DND-41 (cell line): ENCODE data around the gene SAMSN1.
A peak's percentile ranks its signal among the peaks of the same experiment; 100 is the strongest.

ENCODE experiments used
- ATAC-seq: fragments of 200-7000 bp; cut with Tn5 transposase; 3 replicates; pipeline ENCODE4 v1.9.1; 2021; ENCODE audit warnings: low read depth; ENCODE audit not compliant: insufficient read depth
- DNase-seq: peaks from one replicate; pipeline ENCODE4 v3.0.0-alpha.2; 2020
- H2AFZ ChIP-seq: 2 replicates; pipeline ENCODE4 v1.6.0; 2012; ENCODE audit warnings: low read depth, low read length
- H3K27ac ChIP-seq: 2 replicates; pipeline ENCODE4 v1.5.1; 2012; ENCODE audit warnings: low read length, inconsistent platforms
- H3K27me3 ChIP-seq: fragments of 200-600 bp; sonication (generic); 2 replicates; pipeline ENCODE4 v1.6.0; 2012; ENCODE audit warnings: low read length, mild to moderate bottlenecking, inconsistent platforms; ENCODE audit not compliant: insufficient read depth, poor library complexity
- H3K36me3 ChIP-seq: 2 replicates; pipeline ENCODE4 v1.5.1; 2012; ENCODE audit warnings: low read length, inconsistent platforms; ENCODE audit not compliant: insufficient read depth
- H3K4me1 ChIP-seq: 2 replicates; pipeline ENCODE4 v1.5.1; 2012; ENCODE audit warnings: mild to moderate bottlenecking, low read length; ENCODE audit not compliant: insufficient read depth
- H3K4me2 ChIP-seq: 2 replicates; pipeline ENCODE4 v1.6.0; 2012; ENCODE audit warnings: mild to moderate bottlenecking, moderate library complexity, low read length, inconsistent platforms; ENCODE audit not compliant: insufficient read depth
- H3K4me3 ChIP-seq, 2 experiments: fragments of 200-600 bp in 1 of 2; shearing (Covaris generic) in 1 of 2; 2 replicates each; pipeline ENCODE4 v1.5.1; 2012 to 2016; ENCODE audit warnings: inconsistent platforms in 2 of 2, low read length in 2 of 2, mild to moderate bottlenecking in 2 of 2, low read depth in 1 of 2, moderate library complexity in 1 of 2
- H3K79me2 ChIP-seq: 2 replicates; pipeline ENCODE4 v1.6.0; 2012; ENCODE audit warnings: low read length, inconsistent platforms; ENCODE audit not compliant: insufficient read depth
- H3K9ac ChIP-seq: 2 replicates; pipeline ENCODE4 v1.6.0; 2012; ENCODE audit warnings: low read depth, mild to moderate bottlenecking, inconsistent platforms, low read length, moderate library complexity
- H3K9me3 ChIP-seq: 2 replicates; pipeline ENCODE4 v1.5.1; 2012; ENCODE audit warnings: low read length, moderate library complexity, mild to moderate bottlenecking, inconsistent platforms; ENCODE audit not compliant: insufficient read depth, severe bottlenecking
- H4K20me1 ChIP-seq: 2 replicates; pipeline ENCODE4 v1.6.0; 2012; ENCODE audit warnings: low read length; ENCODE audit not compliant: insufficient read depth
- EZH2 ChIP-seq: IDR thresholded peaks from 3 replicates; pipeline ENCODE4 v1.6.1; 2012; ENCODE audit warnings: borderline replicate concordance, low read depth, mild to moderate bottlenecking, moderate library complexity, low read length, inconsistent platforms; ENCODE audit not compliant: severe bottlenecking
- TF ChIP-seq, protein P1 (sequence below): IDR thresholded peaks from 2 replicates; pipeline ENCODE4 v1.5.1; 2012; ENCODE audit warnings: borderline replicate concordance, low read length, moderate library complexity, mild to moderate bottlenecking; ENCODE audit not compliant: poor library complexity, severe bottlenecking; ENCODE audit errors: extremely low read depth

Gene SAMSN1

DNA sequence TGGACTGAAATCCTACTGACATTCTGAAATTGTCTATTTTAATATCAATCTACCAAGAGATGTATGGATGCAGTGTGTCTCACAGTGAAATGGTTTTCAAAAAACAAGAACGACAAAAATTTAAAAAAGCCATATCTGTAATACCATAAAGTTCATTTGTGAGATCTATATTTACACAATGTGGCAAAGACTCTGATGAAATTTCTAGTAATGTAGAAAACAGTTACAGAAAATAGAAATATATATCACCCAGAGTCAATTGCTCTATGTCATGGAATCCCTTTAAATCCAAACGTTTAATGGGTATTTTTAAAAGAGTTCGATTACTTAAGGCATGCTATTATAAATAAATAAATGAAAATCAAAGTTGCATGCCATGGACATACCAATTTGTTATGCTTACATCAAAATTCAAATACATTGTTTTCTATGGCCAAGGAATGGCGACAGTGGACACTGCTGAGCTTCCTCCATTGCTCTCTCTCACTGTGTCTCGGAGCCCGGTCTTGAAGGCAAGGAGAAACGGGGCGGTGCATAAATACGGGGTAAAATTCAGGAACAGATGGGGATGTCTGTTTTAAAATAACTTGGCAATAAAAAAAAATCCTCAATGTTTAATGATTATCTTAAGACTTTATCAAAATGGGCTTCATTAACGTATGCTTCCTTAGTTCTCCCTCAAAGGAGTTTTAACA is 37.0 kb upstream of the SAMSN1 start:
- Histone ChIP-seq H3K4me1 (peaks cover 8% of the 10 kb centered on the region; the same call in 1 of the 2 replicates), H3K9ac (no peak overlapping the region), H3K79me2 (no peaks in the 10 kb centered on the region), H3K4me3 (no peak overlapping the region), H3K27me3 (no peaks in the 10 kb centered on the region), H3K9me3 (no peaks in the 10 kb centered on the region), H3K4me2 (no peak overlapping the region), H2AFZ (no peak overlapping the region), H3K27ac (no peak overlapping the region), H4K20me1 (no peaks in the 10 kb centered on the region), H3K36me3 (no peaks in the 10 kb centered on the region)
- TF ChIP-seq EZH2: no peak
- TF ChIP-seq, protein P1, sequence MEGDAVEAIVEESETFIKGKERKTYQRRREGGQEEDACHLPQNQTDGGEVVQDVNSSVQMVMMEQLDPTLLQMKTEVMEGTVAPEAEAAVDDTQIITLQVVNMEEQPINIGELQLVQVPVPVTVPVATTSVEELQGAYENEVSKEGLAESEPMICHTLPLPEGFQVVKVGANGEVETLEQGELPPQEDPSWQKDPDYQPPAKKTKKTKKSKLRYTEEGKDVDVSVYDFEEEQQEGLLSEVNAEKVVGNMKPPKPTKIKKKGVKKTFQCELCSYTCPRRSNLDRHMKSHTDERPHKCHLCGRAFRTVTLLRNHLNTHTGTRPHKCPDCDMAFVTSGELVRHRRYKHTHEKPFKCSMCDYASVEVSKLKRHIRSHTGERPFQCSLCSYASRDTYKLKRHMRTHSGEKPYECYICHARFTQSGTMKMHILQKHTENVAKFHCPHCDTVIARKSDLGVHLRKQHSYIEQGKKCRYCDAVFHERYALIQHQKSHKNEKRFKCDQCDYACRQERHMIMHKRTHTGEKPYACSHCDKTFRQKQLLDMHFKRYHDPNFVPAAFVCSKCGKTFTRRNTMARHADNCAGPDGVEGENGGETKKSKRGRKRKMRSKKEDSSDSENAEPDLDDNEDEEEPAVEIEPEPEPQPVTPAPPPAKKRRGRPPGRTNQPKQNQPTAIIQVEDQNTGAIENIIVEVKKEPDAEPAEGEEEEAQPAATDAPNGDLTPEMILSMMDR: no peak
- no peak for DNase-seq
- no peak for ATAC-seq

DNA sequence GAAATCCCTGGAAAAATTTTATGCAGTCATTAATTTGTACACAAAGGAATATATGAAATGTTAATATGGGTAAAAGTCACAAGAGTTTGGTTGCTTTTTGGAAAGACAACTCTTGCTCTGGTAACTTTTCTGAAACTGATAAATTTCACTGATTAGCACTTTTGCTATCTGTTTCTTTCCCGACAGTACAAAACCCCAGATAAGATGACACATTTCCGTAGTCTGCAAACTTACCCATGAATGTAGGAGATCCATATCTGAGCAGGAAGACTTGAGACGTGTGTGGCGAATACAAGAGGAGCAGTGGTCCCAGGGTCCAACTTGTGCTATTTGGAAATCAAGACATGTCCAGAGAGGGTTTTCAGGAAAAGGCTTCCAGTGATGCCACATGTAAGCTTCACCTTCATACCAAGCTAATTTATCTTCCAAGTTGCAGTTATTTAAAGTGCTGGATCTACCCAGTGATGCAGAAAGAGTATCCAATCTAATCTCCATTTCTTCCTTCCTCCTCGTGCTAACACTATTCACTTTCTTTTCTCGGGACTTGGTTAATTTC is 35.9 kb upstream of the SAMSN1 start:
- peak; percentile 76 for ATAC-seq
- TF ChIP-seq, protein P1: no peak
- TF ChIP-seq EZH2: no peak
- peak overlapping the region; percentile 4; the same call in 1 of the 2 replicates for H3K4me2 ChIP-seq

DNA sequence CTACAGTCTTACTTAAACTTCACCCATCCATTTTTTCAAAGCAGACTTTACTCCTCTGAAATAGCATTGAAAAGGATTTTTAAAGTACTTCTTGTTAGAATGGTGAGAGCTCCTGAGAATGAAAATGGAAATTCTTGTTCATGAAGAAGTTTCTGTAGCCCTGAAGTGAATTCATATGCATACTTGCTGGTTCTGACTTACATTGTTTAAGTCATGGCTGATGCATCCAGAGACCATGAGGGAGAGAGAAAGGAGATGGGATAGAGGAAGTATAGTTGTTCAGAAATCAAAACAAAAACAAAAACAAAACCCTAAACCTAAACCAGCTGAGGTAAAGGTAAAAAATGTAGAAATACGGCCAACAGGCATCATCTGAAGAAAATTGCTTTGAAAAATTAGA is 27.1 kb upstream of the SAMSN1 start:
- Histone ChIP-seq H3K36me3 (no peaks in the 10 kb centered on the region), H2AFZ (no peak overlapping the region), H4K20me1 (no peaks in the 10 kb centered on the region), H3K4me2 (no peak overlapping the region), H3K4me1 (no peaks in the 10 kb centered on the region), H3K79me2 (no peaks in the 10 kb centered on the region), H3K4me3 (no peak overlapping the region), H3K27ac (no peak overlapping the region), H3K9ac (no peak overlapping the region), H3K27me3 (no peaks in the 10 kb centered on the region), H3K9me3 (no peaks in the 10 kb centered on the region)
- no peak for ATAC-seq
- no peak for DNase-seq
- TF ChIP-seq EZH2: no peak
- TF ChIP-seq, protein P1: no peak

More for the DNA sequence above, 35.9 kb upstream of the SAMSN1 start:
- H3K79me2 ChIP-seq: no peaks in the 10 kb centered on the region
- H4K20me1 ChIP-seq: no peaks in the 10 kb centered on the region
- no peak for DNase-seq
- H3K9me3 ChIP-seq: no peaks in the 10 kb centered on the region
- H3K27ac ChIP-seq: peak overlapping the region; percentile 15; the same call in 1 of the 2 replicates
- peaks cover 8% of the 10 kb centered on the region; the same call in 1 of the 2 replicates for H3K4me1 ChIP-seq
- no peak overlapping the region for H3K9ac ChIP-seq
- no peak overlapping the region for H3K4me3 ChIP-seq
- H3K27me3 ChIP-seq: no peaks in the 10 kb centered on the region
- H2AFZ ChIP-seq: peak overlapping the region; percentile 31
- no peaks in the 10 kb centered on the region for H3K36me3 ChIP-seq
